ENCODE results near the gene FGF12.

DNA sequence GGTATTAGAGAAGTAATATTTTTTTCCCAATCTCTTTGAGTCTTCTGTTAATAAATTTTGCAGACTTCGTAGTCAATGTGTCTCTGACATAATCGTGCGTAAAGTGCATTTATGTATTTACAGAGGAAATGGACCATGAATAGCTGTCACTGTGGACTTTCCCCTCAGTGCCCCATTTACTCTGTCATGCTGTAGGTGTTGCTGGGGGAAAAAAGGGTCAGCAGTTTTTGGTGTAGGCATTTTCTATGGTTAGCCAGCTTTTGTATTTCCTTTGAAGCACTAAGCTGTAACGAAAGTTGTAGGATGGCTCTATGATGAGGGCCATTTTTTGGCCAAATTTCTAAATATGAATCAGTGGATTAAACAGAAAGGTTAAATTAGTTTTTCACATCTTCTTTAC is 598.4 kb downstream of the FGF12 start:
- TF ChIP-seq POLR2A (IDR thresholded peaks at IDR 0.05) (no peak), POLR2AphosphoS5 (IDR thresholded peaks at IDR 0.05) (no peak)
- TF ChIP-seq, protein P1, sequence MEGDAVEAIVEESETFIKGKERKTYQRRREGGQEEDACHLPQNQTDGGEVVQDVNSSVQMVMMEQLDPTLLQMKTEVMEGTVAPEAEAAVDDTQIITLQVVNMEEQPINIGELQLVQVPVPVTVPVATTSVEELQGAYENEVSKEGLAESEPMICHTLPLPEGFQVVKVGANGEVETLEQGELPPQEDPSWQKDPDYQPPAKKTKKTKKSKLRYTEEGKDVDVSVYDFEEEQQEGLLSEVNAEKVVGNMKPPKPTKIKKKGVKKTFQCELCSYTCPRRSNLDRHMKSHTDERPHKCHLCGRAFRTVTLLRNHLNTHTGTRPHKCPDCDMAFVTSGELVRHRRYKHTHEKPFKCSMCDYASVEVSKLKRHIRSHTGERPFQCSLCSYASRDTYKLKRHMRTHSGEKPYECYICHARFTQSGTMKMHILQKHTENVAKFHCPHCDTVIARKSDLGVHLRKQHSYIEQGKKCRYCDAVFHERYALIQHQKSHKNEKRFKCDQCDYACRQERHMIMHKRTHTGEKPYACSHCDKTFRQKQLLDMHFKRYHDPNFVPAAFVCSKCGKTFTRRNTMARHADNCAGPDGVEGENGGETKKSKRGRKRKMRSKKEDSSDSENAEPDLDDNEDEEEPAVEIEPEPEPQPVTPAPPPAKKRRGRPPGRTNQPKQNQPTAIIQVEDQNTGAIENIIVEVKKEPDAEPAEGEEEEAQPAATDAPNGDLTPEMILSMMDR (IDR thresholded peaks at IDR 0.05) = no peak

Measured in breast epithelium (tissue), 3 donors.